Activated effector memory CD4-positive, alpha-beta T cell treated with anti-CD3 and anti-CD28 coated beads, Interleukin-2, amount 50 U/mL, for 16 hours (primary cell): ENCODE measurements around the gene SLC35D2.
"Not testable (repeated sequence)": the region's sequence is repeated elsewhere in the genome, so short reads cannot be mapped to it uniquely, and the experiment has no call there.

ENCODE experiments used
- DNase-seq: peaks from one replicate; pipeline ENCODE4 v3.0.0-alpha.2; 2020

The SLC35D2 gene

GRCh38 chr9:96399325-96399633 is 15.8 kb upstream of the SLC35D2 start:
- no peak for DNase-seq

- no peak for DNase-seq
These were observed 15.2 kb upstream of the SLC35D2 start for GRCh38 chr9:96398582-96399324.

- DNase-seq, result no peak
These were observed 12.5 kb upstream of the SLC35D2 start for GRCh38 chr9:96395964-96396363.

GRCh38 chr9:96394832-96395496 is 11.5 kb upstream of the SLC35D2 start:
- DNase-seq, result no peak

GRCh38 chr9:96392263-96392662 is 8.8 kb upstream of the SLC35D2 start:
- DNase-seq, result no peak

- DNase-seq, result no peak
These were observed 7.7 kb upstream of the SLC35D2 start for GRCh38 chr9:96391021-96391765.

GRCh38 chr9:96388144-96388543 is 4.6 kb upstream of the SLC35D2 start:
- no peak for DNase-seq

- DNase-seq, result no peak
These were observed 2.6 kb upstream of the SLC35D2 start for GRCh38 chr9:96386157-96386556.

- DNase-seq, result no peak
These were observed 709 bp downstream of the SLC35D2 start for GRCh38 chr9:96382839-96383164.

GRCh38 chr9:96382175-96382574 is 1.3 kb downstream of the SLC35D2 start:
- no peak for DNase-seq

GRCh38 chr9:96381696-96382095 is 1.8 kb downstream of the SLC35D2 start:
- DNase-seq, result no peak

- no peak for DNase-seq
These were observed 2.4 kb downstream of the SLC35D2 start for GRCh38 chr9:96381125-96381524.

- DNase-seq, result no peak
These were observed 4.0 kb downstream of the SLC35D2 start for GRCh38 chr9:96379461-96379860.

GRCh38 chr9:96378187-96378586 is 5.3 kb downstream of the SLC35D2 start:
- DNase-seq, result no peak

- DNase-seq, result no peak
These were observed 6.3 kb downstream of the SLC35D2 start for GRCh38 chr9:96376891-96377874.

GRCh38 chr9:96375507-96375906 is 8.0 kb downstream of the SLC35D2 start:
- DNase-seq, result not testable (repeated sequence)

- no peak for DNase-seq
These were observed 15.6 kb downstream of the SLC35D2 start for GRCh38 chr9:96367943-96368342.

- no peak for DNase-seq
These were observed 20.1 kb downstream of the SLC35D2 start for GRCh38 chr9:96363175-96363967.

GRCh38 chr9:96362119-96362518 is 21.4 kb downstream of the SLC35D2 start:
- DNase-seq, result not testable (repeated sequence)

GRCh38 chr9:96361668-96362067 is 21.8 kb downstream of the SLC35D2 start:
- DNase-seq, result no peak

GRCh38 chr9:96360976-96361375 is 22.5 kb downstream of the SLC35D2 start:
- DNase-seq, result no peak

- not testable (repeated sequence) for DNase-seq
These were observed 23.0 kb downstream of the SLC35D2 start for GRCh38 chr9:96360523-96360922.
